SK-N-SH treated with all-trans-retinoic acid at 6 μM for 48 hours (cell line): ENCODE measurements around the gene PRKCZ.

Source experiments
- ATAC-seq: fragments of 200-7000 bp; cut with Tn5 transposase; 3 replicates; pipeline ENCODE4 v1.9.1; 2020; ENCODE audit warnings: mild to moderate bottlenecking, moderate library complexity
- ARNTL ChIP-seq: fragments of 450-650 bp; formaldehyde crosslinking; IDR thresholded peaks from 2 replicates; pipeline ENCODE4 v1.5.0; 2020; ENCODE audit warnings: low read depth, mild to moderate bottlenecking, moderate library complexity, borderline replicate concordance
- BACH2 ChIP-seq: fragments of 250-450 bp; sonication (Bioruptor Pico); IDR thresholded peaks from 2 replicates; pipeline ENCODE4 v1.9.0; 2021; ENCODE audit warnings: mild to moderate bottlenecking, borderline replicate concordance
- CREB5 ChIP-seq: fragments of 250-450 bp; sonication (Bioruptor Pico); IDR thresholded peaks from 2 replicates; pipeline ENCODE4 v1.5.1; 2020; ENCODE audit warnings: low read depth, mild to moderate bottlenecking, moderate library complexity
- CSDC2 ChIP-seq: fragments of 250-450 bp; sonication (Bioruptor Pico); IDR thresholded peaks from 2 replicates; pipeline ENCODE4 v1.5.0; 2020; ENCODE audit warnings: mild to moderate bottlenecking, moderate library complexity
- ESRRG ChIP-seq: fragments of 250-450 bp; sonication (Bioruptor Pico); IDR thresholded peaks from 2 replicates; pipeline ENCODE4 v1.6.1; 2021; ENCODE audit warnings: mild to moderate bottlenecking
- GLIS3 ChIP-seq: fragments of 250-450 bp; sonication (Bioruptor Pico); IDR thresholded peaks from 2 replicates; pipeline ENCODE4 v1.5.0; 2020; ENCODE audit warnings: mild to moderate bottlenecking, moderate library complexity
- ISL1 ChIP-seq: fragments of 250-450 bp; sonication (Bioruptor Pico); IDR thresholded peaks from 2 replicates; pipeline ENCODE4 v2.1.2; 2022; ENCODE audit warnings: mild to moderate bottlenecking, moderate library complexity
- OSR1 ChIP-seq: fragments of 250-450 bp; sonication (Bioruptor Pico); IDR thresholded peaks from 2 replicates; pipeline ENCODE4 v1.8.0; 2022; ENCODE audit warnings: moderate library complexity, mild to moderate bottlenecking, inconsistent platforms
- PPARA ChIP-seq: fragments of 250-450 bp; sonication (Bioruptor Pico); IDR thresholded peaks from 2 replicates; pipeline ENCODE4 v1.5.0; 2020; ENCODE audit warnings: mild to moderate bottlenecking, borderline replicate concordance
- RARB ChIP-seq: fragments of 250-450 bp; sonication (Bioruptor Pico); IDR thresholded peaks from 2 replicates; pipeline ENCODE4 v1.8.0; 2021; ENCODE audit warnings: mild to moderate bottlenecking, moderate library complexity
- SNAI2 ChIP-seq: fragments of 250-450 bp; sonication (Bioruptor Pico); IDR thresholded peaks from 2 replicates; pipeline ENCODE4 v1.5.0; 2020; ENCODE audit warnings: mild to moderate bottlenecking, moderate library complexity
- TCF4 ChIP-seq: fragments of 250-450 bp; sonication (Bioruptor Pico); IDR thresholded peaks from 2 replicates; pipeline ENCODE4 v1.8.0; 2021; ENCODE audit warnings: mild to moderate bottlenecking, moderate library complexity, borderline replicate concordance
- TOX ChIP-seq: fragments of 250-450 bp; sonication (Bioruptor Pico); IDR thresholded peaks from 2 replicates; pipeline ENCODE4 v1.8.0; 2021; ENCODE audit warnings: mild to moderate bottlenecking, moderate library complexity, borderline replicate concordance
- TSHZ2 ChIP-seq: fragments of 250-450 bp; sonication (Bioruptor Pico); IDR thresholded peaks from 2 replicates; pipeline ENCODE4 v1.5.0; 2020; ENCODE audit warnings: mild to moderate bottlenecking, moderate library complexity
- ZC3H10 ChIP-seq: fragments of 250-450 bp; sonication (Bioruptor Pico); IDR thresholded peaks from 2 replicates; pipeline ENCODE4 v1.5.1; 2021; ENCODE audit warnings: mild to moderate bottlenecking, moderate library complexity
- ZFP3 ChIP-seq: fragments of 250-450 bp; sonication (Bioruptor Pico); IDR thresholded peaks from 2 replicates; pipeline ENCODE4 v1.5.0; 2020; ENCODE audit warnings: mild to moderate bottlenecking, moderate library complexity
- ZFP30 ChIP-seq: fragments of 450-650 bp; formaldehyde crosslinking; IDR thresholded peaks from 2 replicates; pipeline ENCODE4 v1.5.0; 2022; ENCODE audit warnings: mild to moderate bottlenecking, moderate library complexity
- ZNF565 ChIP-seq: fragments of 450-650 bp; formaldehyde crosslinking; conservative IDR thresholded peaks from 2 replicates; pipeline ENCODE4 v1.5.0; 2020; ENCODE audit warnings: low read depth, mild to moderate bottlenecking, moderate library complexity
- ZNF70 ChIP-seq: fragments of 450-650 bp; formaldehyde crosslinking; IDR thresholded peaks from 2 replicates; pipeline ENCODE4 v1.5.0; 2020; ENCODE audit warnings: mild to moderate bottlenecking, moderate library complexity
- TF ChIP-seq, protein P1 (sequence below): fragments of 250-450 bp; sonication (Bioruptor Pico); IDR thresholded peaks from 2 replicates; pipeline ENCODE4 v1.8.0; 2021; ENCODE audit warnings: low read depth, mild to moderate bottlenecking, moderate library complexity, borderline replicate concordance
- TF ChIP-seq, protein P2 (sequence below): fragments of 250-450 bp; sonication (Bioruptor Pico); IDR thresholded peaks from 2 replicates; pipeline ENCODE4 v1.5.1; 2021; ENCODE audit warnings: mild to moderate bottlenecking, moderate library complexity
- TF ChIP-seq, protein P3 (sequence below): fragments of 250-450 bp; sonication (Bioruptor Pico); IDR thresholded peaks from 2 replicates; pipeline ENCODE4 v1.8.0; 2020; ENCODE audit warnings: mild to moderate bottlenecking, moderate library complexity, borderline replicate concordance

PRKCZ gene

GRCh38 chr1:2192031-2192995, 142.1 kb downstream of the PRKCZ start:
- no peak for TF ChIP-seq PPARA (CRISPR knock-in tag)
- TF ChIP-seq, protein P1, sequence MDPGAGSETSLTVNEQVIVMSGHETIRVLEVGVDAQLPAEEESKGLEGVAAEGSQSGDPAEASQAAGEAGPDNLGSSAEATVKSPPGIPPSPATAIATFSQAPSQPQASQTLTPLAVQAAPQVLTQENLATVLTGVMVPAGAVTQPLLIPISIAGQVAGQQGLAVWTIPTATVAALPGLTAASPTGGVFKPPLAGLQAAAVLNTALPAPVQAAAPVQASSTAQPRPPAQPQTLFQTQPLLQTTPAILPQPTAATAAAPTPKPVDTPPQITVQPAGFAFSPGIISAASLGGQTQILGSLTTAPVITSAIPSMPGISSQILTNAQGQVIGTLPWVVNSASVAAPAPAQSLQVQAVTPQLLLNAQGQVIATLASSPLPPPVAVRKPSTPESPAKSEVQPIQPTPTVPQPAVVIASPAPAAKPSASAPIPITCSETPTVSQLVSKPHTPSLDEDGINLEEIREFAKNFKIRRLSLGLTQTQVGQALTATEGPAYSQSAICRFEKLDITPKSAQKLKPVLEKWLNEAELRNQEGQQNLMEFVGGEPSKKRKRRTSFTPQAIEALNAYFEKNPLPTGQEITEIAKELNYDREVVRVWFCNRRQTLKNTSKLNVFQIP (CRISPR knock-in tag) = no peak
- no peak for TF ChIP-seq GLIS3 (CRISPR knock-in tag)
- TF ChIP-seq, protein P2, sequence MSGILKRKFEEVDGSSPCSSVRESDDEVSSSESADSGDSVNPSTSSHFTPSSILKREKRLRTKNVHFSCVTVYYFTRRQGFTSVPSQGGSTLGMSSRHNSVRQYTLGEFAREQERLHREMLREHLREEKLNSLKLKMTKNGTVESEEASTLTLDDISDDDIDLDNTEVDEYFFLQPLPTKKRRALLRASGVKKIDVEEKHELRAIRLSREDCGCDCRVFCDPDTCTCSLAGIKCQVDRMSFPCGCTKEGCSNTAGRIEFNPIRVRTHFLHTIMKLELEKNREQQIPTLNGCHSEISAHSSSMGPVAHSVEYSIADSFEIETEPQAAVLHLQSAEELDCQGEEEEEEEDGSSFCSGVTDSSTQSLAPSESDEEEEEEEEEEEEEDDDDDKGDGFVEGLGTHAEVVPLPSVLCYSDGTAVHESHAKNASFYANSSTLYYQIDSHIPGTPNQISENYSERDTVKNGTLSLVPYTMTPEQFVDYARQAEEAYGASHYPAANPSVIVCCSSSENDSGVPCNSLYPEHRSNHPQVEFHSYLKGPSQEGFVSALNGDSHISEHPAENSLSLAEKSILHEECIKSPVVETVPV (CRISPR knock-in tag) = no peak
- no peak for TF ChIP-seq ISL1 (CRISPR knock-in tag)
- TF ChIP-seq TOX (CRISPR knock-in tag) = no peak
- no peak for TF ChIP-seq CREB5 (CRISPR knock-in tag)
- no peak for TF ChIP-seq BACH2 (CRISPR knock-in tag)
- no peak for TF ChIP-seq ZNF70 (CRISPR knock-in tag)
- TF ChIP-seq ARNTL (CRISPR knock-in tag) = no peak
- no peak for TF ChIP-seq RARB (CRISPR knock-in tag)
- TF ChIP-seq ZFP30 (CRISPR knock-in tag) = no peak
- no peak for TF ChIP-seq ZC3H10 (CRISPR knock-in tag)
- TF ChIP-seq, protein P3, sequence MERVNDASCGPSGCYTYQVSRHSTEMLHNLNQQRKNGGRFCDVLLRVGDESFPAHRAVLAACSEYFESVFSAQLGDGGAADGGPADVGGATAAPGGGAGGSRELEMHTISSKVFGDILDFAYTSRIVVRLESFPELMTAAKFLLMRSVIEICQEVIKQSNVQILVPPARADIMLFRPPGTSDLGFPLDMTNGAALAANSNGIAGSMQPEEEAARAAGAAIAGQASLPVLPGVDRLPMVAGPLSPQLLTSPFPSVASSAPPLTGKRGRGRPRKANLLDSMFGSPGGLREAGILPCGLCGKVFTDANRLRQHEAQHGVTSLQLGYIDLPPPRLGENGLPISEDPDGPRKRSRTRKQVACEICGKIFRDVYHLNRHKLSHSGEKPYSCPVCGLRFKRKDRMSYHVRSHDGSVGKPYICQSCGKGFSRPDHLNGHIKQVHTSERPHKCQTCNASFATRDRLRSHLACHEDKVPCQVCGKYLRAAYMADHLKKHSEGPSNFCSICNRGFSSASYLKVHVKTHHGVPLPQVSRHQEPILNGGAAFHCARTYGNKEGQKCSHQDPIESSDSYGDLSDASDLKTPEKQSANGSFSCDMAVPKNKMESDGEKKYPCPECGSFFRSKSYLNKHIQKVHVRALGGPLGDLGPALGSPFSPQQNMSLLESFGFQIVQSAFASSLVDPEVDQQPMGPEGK (CRISPR knock-in tag) = no peak
- no peak for TF ChIP-seq CSDC2
- no peak for TF ChIP-seq TSHZ2 (CRISPR knock-in tag)
- no peak for TF ChIP-seq ZFP3 (CRISPR knock-in tag)
- TF ChIP-seq ZNF565 (CRISPR knock-in tag) = no peak
- TF ChIP-seq TCF4 (CRISPR knock-in tag) = no peak
- no peak for ATAC-seq

- ATAC-seq = no peak
- TF ChIP-seq GLIS3 (CRISPR knock-in tag) (no peak), ESRRG (CRISPR knock-in tag) (no peak), CREB5 (CRISPR knock-in tag) (no peak), ZC3H10 (CRISPR knock-in tag) (no peak), ZFP30 (CRISPR knock-in tag) (no peak), ARNTL (CRISPR knock-in tag) (no peak), BACH2 (CRISPR knock-in tag) (no peak), OSR1 (CRISPR knock-in tag) (no peak), CSDC2 (no peak), TOX (CRISPR knock-in tag) (no peak), ZNF565 (CRISPR knock-in tag) (no peak), SNAI2 (CRISPR knock-in tag) (no peak)
- TF ChIP-seq, protein P1 (CRISPR knock-in tag) = no peak
- TF ChIP-seq, protein P2 (CRISPR knock-in tag) = no peak
These were observed 143.5 kb downstream of the PRKCZ start for GRCh38 chr1:2193514-2194281.
